ENCODE results near the gene TSPY1. TPM values are rescaled to one million over a fixed set of nuclear protein-coding genes. Genes with fewer than 3 reads are reported as not detected.
"Not testable (repeated sequence)": the region's sequence is repeated elsewhere in the genome, so short reads cannot be mapped to it uniquely, and the experiment has no call there.

TSPY1 gene, protein sequence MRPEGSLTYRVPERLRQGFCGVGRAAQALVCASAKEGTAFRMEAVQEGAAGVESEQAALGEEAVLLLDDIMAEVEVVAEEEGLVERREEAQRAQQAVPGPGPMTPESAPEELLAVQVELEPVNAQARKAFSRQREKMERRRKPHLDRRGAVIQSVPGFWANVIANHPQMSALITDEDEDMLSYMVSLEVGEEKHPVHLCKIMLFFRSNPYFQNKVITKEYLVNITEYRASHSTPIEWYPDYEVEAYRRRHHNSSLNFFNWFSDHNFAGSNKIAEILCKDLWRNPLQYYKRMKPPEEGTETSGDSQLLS
- not detected for total RNA-seq

DNA sequence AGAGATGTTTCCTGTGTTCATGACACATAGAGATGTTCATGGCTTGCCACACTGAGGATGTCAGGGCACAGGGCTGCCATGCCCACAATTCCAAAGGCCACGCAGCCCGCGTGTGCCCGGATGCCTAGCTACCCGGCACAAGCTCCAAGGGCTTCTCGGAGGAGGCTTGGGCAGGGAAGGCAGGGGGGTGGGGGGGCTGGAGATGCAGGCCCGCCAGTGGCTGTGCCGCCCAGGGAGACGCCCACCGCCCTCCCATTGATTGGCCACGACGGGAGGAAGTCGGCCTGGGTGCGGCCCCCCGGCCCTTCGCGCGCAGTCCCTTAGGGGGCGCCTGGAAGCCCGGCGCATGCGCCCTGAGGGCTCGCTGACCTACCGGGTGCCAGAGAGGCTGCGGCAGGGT, at the start of gene TSPY1:
TSS of gene TSPY1 (plus strand) at position 301 of the 400 bp plus-strand sequence. CDS start at position 347, 46 bp downstream.
- not testable (repeated sequence) for DNase-seq (ENCODE audit: low spot score)

GRCh38 chrY:9486967-9487366, 20.2 kb downstream of the TSPY1 start, which contains the start of gene TSPY9:
Gene TSPY9 (plus strand): TSS chrY:9487267. CDS start chrY:9487313, 46 bp downstream.
- not testable (repeated sequence) for DNase-seq (ENCODE audit: low spot score)

DNA sequence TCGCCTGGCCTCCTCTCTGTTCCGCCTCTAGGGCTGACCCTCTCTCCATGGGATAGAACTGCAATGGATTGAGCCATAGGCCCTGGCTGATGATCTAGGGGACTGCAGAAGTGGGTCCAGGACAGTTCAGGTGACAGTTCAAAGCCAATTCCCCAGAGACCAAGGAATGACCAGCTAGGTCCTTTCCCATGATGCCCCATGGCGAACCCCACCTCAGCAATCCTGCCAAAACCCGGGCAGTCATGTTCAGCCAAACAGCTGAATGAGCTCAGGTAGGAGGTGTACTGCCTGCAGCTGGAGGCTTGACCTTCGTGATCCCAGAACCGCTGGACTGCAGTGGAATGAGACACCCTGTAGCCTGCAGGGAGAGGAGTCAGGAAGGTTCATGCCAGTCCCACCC, 37.6 kb downstream of the TSPY1 start:
- DNase-seq (ENCODE audit: low spot score): not testable (repeated sequence)

DNA sequence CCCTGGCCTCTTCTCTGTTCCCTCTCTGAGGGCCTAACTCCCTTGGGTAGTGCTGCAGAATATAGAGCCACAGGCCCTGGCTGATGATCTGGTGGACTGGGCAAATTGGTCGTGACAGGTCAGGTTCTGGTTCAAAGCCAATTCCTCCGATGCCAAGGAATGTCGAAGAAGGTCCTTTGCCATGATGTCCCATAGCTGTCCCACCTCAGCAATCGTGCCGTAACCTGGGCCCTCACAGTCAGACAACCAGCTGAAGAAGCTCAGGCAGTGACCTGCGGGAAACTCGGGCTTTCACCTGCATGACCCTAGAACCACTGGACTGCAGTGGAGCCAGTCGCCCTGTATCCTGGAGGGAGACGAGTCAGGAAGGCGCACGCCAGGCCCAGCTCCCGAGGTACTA, 49.5 kb downstream of the TSPY1 start:
- not testable (repeated sequence) for DNase-seq (ENCODE audit: low spot score)

Other genes starting within 250 kb of the TSPY1 start
- gene TSPY4, start 129.5 kb upstream of the TSPY1 start, total RNA-seq: not detected
- gene TSPY8, start 109.2 kb upstream of the TSPY1 start, total RNA-seq: not detected
- not detected for gene TSPY3, start 68.5 kb upstream of the TSPY1 start, total RNA-seq
- gene TSPY9, start 20.3 kb downstream of the TSPY1 start, total RNA-seq: not detected
- gene TSPY10, start 60.9 kb downstream of the TSPY1 start, total RNA-seq: not detected

Measured in mucosa of gallbladder (tissue), 1 donor.